ENCODE results near the gene SHMT2. TPM values are rescaled to one million over a fixed set of nuclear protein-coding genes. Genes with fewer than 3 reads are reported as not detected.

Gene SHMT2
- total and polyA plus RNA-seq, 2 of the 13 experiments (the other 11 are each of a cell fraction or from before 2014, with no cell fraction given): 181 to 393 TPM

GRCh38 chr12:57238854-57239554, 9.5 kb downstream of the SHMT2 start (continued):
- peak; percentile 92 for TF ChIP-seq UBTF (CRISPR knock-in tag; IDR thresholded peaks at IDR 0.05)
- TF ChIP-seq CBFB (CRISPR knock-in tag; IDR thresholded peaks at IDR 0.05): peak; percentile 63; the same call in 1 of the 2 replicates
- no peak for TF ChIP-seq ARNTL (CRISPR knock-in tag; IDR thresholded peaks at IDR 0.05)
- no peak for TF ChIP-seq ZFYVE20 (CRISPR knock-in tag; IDR thresholded peaks at IDR 0.05; ENCODE audit: borderline replicate concordance, low read depth)
- no peak for TF ChIP-seq ATF3 (CRISPR knock-in tag; IDR thresholded peaks at IDR 0.05)
- no peak for TF ChIP-seq MED8 (CRISPR knock-in tag; IDR thresholded peaks at IDR 0.05; ENCODE audit: insufficient replicate concordance)
- TF ChIP-seq ZNF224 (CRISPR knock-in tag; IDR thresholded peaks at IDR 0.05): no peak
- TF ChIP-seq ZC3H13 (CRISPR knock-in tag; IDR thresholded peaks at IDR 0.05): peak; percentile 64; the same call in 1 of the 2 replicates
- TF ChIP-seq JUN (CRISPR knock-in tag; IDR thresholded peaks at IDR 0.05): no peak
- TF ChIP-seq RFXAP (CRISPR knock-in tag; IDR thresholded peaks at IDR 0.05; ENCODE audit: borderline replicate concordance): no peak; the same call in 1 of the 2 replicates
- TF ChIP-seq ZNF431 (CRISPR knock-in tag; IDR thresholded peaks at IDR 0.05; ENCODE audit: borderline replicate concordance, low read depth): peak; percentile 50; the same call in 1 of the 2 replicates
- TF ChIP-seq ZNF879 (CRISPR knock-in tag; IDR thresholded peaks at IDR 0.05): no peak
- peak; percentile 38 for TF ChIP-seq BCL6 (CRISPR knock-in tag; IDR thresholded peaks at IDR 0.05)
- no peak for TF ChIP-seq ZNF550 (CRISPR knock-in tag; IDR thresholded peaks at IDR 0.05; ENCODE audit: borderline replicate concordance)
- peak; percentile 51; the same call in 1 of the 2 replicates for TF ChIP-seq GPN1 (CRISPR knock-in tag; IDR thresholded peaks at IDR 0.05; ENCODE audit: borderline replicate concordance)
- TF ChIP-seq ZNF546 (CRISPR knock-in tag; conservative IDR thresholded peaks at IDR 0.05): no peak
- TF ChIP-seq ZSCAN22 (CRISPR knock-in tag; IDR thresholded peaks at IDR 0.05): no peak
- peak; percentile 2 for TF ChIP-seq PTBP1 (IDR thresholded peaks at IDR 0.05; ENCODE audit: low read depth, low read length, poor library complexity, severe bottlenecking)
- TF ChIP-seq DPF2 (CRISPR knock-in tag; IDR thresholded peaks at IDR 0.05; ENCODE audit: borderline replicate concordance, low read depth): no peak
- no peak for TF ChIP-seq ZNF143 (CRISPR knock-in tag; IDR thresholded peaks at IDR 0.05)
- no peak for TF ChIP-seq TBX3 (IDR thresholded peaks at IDR 0.05; ENCODE audit: borderline replicate concordance)
- TF ChIP-seq SMARCE1 (IDR thresholded peaks at IDR 0.05; ENCODE audit: borderline replicate concordance): no peak
- TF ChIP-seq NCOA5 (CRISPR knock-in tag; IDR thresholded peaks at IDR 0.05): no peak
- no peak for TF ChIP-seq RAD51 (IDR thresholded peaks at IDR 0.05; ENCODE audit: borderline replicate concordance)
- TF ChIP-seq SMAD3 (CRISPR knock-in tag; IDR thresholded peaks at IDR 0.05): no peak
- peak; percentile 36 for TF ChIP-seq POLR2AphosphoS5 (IDR thresholded peaks at IDR 0.05; ENCODE audit: low read depth, low read length)
- TF ChIP-seq ATAD3A (CRISPR knock-in tag; IDR thresholded peaks at IDR 0.05): no peak
- TF ChIP-seq EEA1 (CRISPR knock-in tag; IDR thresholded peaks at IDR 0.05; ENCODE audit: borderline replicate concordance): no peak

Data from HepG2 (cell line).